Bronchial smooth muscle cell (primary cell): ENCODE data around the gene ZNF888. TPM values are rescaled to one million over a fixed set of nuclear protein-coding genes. Genes with fewer than 3 reads are reported as not detected.

Experiments used
- total RNA-seq: library from RNA; depleted of rRNA; stranded (reverse); fragments of >200 nt; gene quantifications from 2 replicates; pipeline ENCODE4 v1.2.1, GENCODE V29; 2014

The ZNF888 gene
- total RNA-seq, result 2.5 and 3.5 TPM in 2 replicates

GRCh38 chr19:52922841-52923777 is at the start of gene ZNF888:
TSS of gene ZNF888 (minus strand) at chr19:52923428. CDS start at chr19:52917873, 5,555 bp downstream.

GRCh38 chr19:52962394-52963246 is 39.4 kb upstream of the ZNF888 start, which contains the start of gene ZNF816:
TSS of gene ZNF816 (minus strand) at chr19:52962881. CDS start at chr19:52956089, 6,792 bp downstream.

GRCh38 chr19:52897138-52897935 is 25.9 kb downstream of the ZNF888 start, which contains the start of gene ZNF320:
TSS of gene ZNF320 (minus strand) at chr19:52897635. CDS start at chr19:52890255, 7,380 bp downstream.

GRCh38 chr19:52857378-52858191 is 65.6 kb downstream of the ZNF888 start, which contains the start of gene ZNF468:
TSS of gene ZNF468 (minus strand) at chr19:52857619. CDS start at chr19:52854272, 3,347 bp downstream.

Other genes with a start within 250 kb of the ZNF888 start
- 6.5 and 9.7 TPM in 2 replicates for gene ZNF611, start 188.4 kb downstream of the ZNF888 start, total RNA-seq
- 1.8 and 3.2 TPM in 2 replicates for gene ZNF600, start 136.6 kb downstream of the ZNF888 start, total RNA-seq
- gene ZNF28, start 101.8 kb downstream of the ZNF888 start, total RNA-seq, result 7.3 and 9.4 TPM in 2 replicates
- 14.0 and 19.4 TPM in 2 replicates for gene ZNF468, start 65.8 kb downstream of the ZNF888 start, total RNA-seq
- gene ZNF320, start 25.8 kb downstream of the ZNF888 start, total RNA-seq, result 8.0 and 8.4 TPM in 2 replicates
- gene ZNF816, start 39.5 kb upstream of the ZNF888 start, total RNA-seq, result 8.6 and 9.1 TPM in 2 replicates
- gene ERVV-1, start 90.5 kb upstream of the ZNF888 start, total RNA-seq, result not detected in 2 replicates
- gene ERVV-2, start 121.3 kb upstream of the ZNF888 start, total RNA-seq, result not detected in 2 replicates
- 21.3 and 22.7 TPM in 2 replicates for gene ZNF160, start 180.0 kb upstream of the ZNF888 start, total RNA-seq
- gene ZNF415, start 209.5 kb upstream of the ZNF888 start, total RNA-seq, result 12.1 and 14.8 TPM in 2 replicates
- gene ZNF347, start 235.6 kb upstream of the ZNF888 start, total RNA-seq, result 6.9 and 8.8 TPM in 2 replicates